TTC549 (cell line): ENCODE results near the gene MAGIX.
"Not testable (repeated sequence)": the region's sequence is repeated elsewhere in the genome, so short reads cannot be mapped to it uniquely, and the experiment has no call there.

ENCODE experiments used
- FAIRE-seq: peaks from 2 replicates; lab custom pipeline; 2012; peaks lifted over from hg19 to GRCh38; lab: Jason Lieb, UNC

Gene MAGIX

GRCh38 chrX:49161632-49162031, 926 bp upstream of the MAGIX start:
- FAIRE-seq, result no peak

- FAIRE-seq, result no peak
These were observed 1.2 kb downstream of the MAGIX start for GRCh38 chrX:49163555-49164419.

- FAIRE-seq, result no peak
These were observed 2.2 kb downstream of the MAGIX start for GRCh38 chrX:49164589-49165360.

GRCh38 chrX:49165901-49166881, 3.6 kb downstream of the MAGIX start:
- no peak for FAIRE-seq

GRCh38 chrX:49166914-49167739, 4.6 kb downstream of the MAGIX start:
- no peak for FAIRE-seq

GRCh38 chrX:49167740-49168108, 5.2 kb downstream of the MAGIX start:
- FAIRE-seq, result no peak

GRCh38 chrX:49171752-49172279, 9.3 kb downstream of the MAGIX start, which contains the start of gene PLP2:
PLP2 (plus strand) TSS chrX:49171898; CDS start chrX:49172001, 103 bp downstream.
- no peak for FAIRE-seq

- no peak for FAIRE-seq
These were observed 9.8 kb downstream of the MAGIX start for GRCh38 chrX:49172280-49172780.

- FAIRE-seq, result not testable (repeated sequence)
These were observed 11.0 kb downstream of the MAGIX start for GRCh38 chrX:49173544-49173943.

GRCh38 chrX:49174723-49175122, 12.2 kb downstream of the MAGIX start:
- no peak for FAIRE-seq

- no peak for FAIRE-seq
These were observed 13.1 kb downstream of the MAGIX start for GRCh38 chrX:49175435-49176274.

- FAIRE-seq, result no peak
These were observed 14.1 kb downstream of the MAGIX start for GRCh38 chrX:49176421-49177326.

- FAIRE-seq, result no peak
These were observed 14.8 kb downstream of the MAGIX start for GRCh38 chrX:49177338-49177833.

GRCh38 chrX:49177873-49178480, 15.4 kb downstream of the MAGIX start:
- FAIRE-seq, result no peak

- FAIRE-seq, result no peak
These were observed 16.0 kb downstream of the MAGIX start for GRCh38 chrX:49178537-49178936.

GRCh38 chrX:49179358-49179757, 16.8 kb downstream of the MAGIX start:
- no peak for FAIRE-seq

- no peak for FAIRE-seq
These were observed 21.2 kb downstream of the MAGIX start for GRCh38 chrX:49183701-49184281.
